Stimulated activated naive CD8-positive, alpha-beta T cell treated with anti-CD3 and anti-CD28 coated beads, Interleukin-15, amount 100 ng/mL, for 72 hours (primary cell): ENCODE results near the gene RAD51B.
"Not testable (repeated sequence)": the region's sequence is repeated elsewhere in the genome, so short reads cannot be mapped to it uniquely, and the experiment has no call there.

Source experiments
- ATAC-seq: fragments of 150-1000 bp; cut with Tn5 transposase; 2 replicates; pipeline ENCODE4 v1.10.0; 2021; ENCODE audit warnings: mild to moderate bottlenecking, moderate library complexity
- DNase-seq, 2 donors: peaks; one replicate each; pipeline ENCODE4 v3.0.0; 2021 to 2022
- H3K27ac Mint-ChIP-seq, 2 donors: one replicate each; pipeline ENCODE4 v1.8.0; 2022; ENCODE audit warnings: mild to moderate bottlenecking in 2 of 2, mixed read lengths in 2 of 2, moderate library complexity in 2 of 2
- H3K27me3 Mint-ChIP-seq: one replicate; pipeline ENCODE4 v1.8.0; 2022; ENCODE audit warnings: mixed read lengths
- H3K4me1 Mint-ChIP-seq: one replicate; pipeline ENCODE4 v1.8.0; 2022; ENCODE audit warnings: mild to moderate bottlenecking, mixed read lengths
- H3K4me3 Mint-ChIP-seq, 2 donors: one replicate each; pipeline ENCODE4 v1.8.0; 2022; ENCODE audit warnings: mild to moderate bottlenecking in 2 of 2, mixed read lengths in 2 of 2, moderate library complexity in 1 of 2
- H3K9me3 Mint-ChIP-seq, 2 donors: one replicate each; pipeline ENCODE4 v1.8.0; 2022; ENCODE audit warnings: mixed read lengths in 2 of 2

The RAD51B gene

DNA sequence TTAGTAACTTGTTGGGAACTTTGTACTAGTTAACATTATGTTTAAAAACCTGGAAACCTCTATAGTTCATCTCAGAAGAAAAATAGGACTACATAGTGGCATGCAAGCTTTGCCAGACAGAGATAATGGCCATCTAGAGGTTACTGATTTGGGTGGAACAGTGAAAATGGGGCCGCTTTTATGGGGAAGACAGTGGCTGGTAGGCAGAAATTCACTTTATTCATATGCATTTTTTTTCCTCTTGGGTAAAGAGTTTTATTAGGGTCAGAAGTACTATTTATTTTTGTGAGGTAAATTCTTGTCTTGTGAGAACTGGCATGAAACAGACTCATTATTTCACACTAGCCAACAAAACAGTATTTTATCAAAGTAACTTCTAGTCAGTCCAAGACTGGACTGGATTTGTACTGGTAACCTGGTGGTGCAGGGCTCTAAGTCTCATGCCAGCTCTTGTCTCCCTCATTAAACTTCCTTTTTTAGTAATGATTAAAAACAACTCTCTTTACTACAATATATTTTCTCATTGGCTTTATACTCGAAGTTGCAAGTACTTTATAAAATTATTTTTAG is 345.8 kb downstream of the RAD51B start:
- no peak overlapping the region for H3K27ac Mint-ChIP-seq
- DNase-seq = no peak
- H3K4me1 Mint-ChIP-seq = no peaks in the 10 kb centered on the region
- ATAC-seq = no peak
- no peaks in the 10 kb centered on the region for H3K9me3 Mint-ChIP-seq
- H3K27me3 Mint-ChIP-seq = no peaks in the 10 kb centered on the region
- H3K4me3 Mint-ChIP-seq = no peak overlapping the region

DNA sequence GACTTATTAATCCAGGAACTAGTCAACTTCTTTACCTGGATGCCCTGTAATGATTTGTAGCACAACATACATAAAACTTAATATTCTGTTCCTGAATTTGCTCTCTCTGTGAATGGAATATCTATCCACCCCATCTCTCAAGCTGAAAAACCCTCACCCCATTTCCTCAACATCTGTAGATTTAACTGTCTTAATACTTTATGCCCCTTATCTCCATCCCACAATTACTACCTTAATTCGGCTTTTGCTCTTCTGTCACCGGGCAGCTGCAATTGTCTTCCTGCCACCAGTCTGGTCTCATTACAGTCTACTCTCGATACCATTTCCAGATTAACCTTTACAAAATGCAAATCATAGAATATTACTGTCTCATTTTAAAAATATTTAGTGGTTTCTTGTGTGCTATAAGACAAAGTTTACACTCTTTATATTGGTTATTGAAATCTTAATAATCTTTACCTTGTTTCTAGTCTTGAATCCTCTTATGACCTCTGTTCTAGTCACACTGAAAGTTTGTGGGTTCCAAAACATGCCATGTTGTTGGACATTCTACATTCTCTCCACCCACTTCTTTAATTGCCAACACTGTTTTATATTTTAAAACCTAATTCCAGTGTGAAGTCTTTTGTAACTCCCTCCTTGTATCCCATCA is 347.3 kb downstream of the RAD51B start:
- peak overlapping the region in 1 of 2 donors; percentile 75 for H3K27ac Mint-ChIP-seq

DNA sequence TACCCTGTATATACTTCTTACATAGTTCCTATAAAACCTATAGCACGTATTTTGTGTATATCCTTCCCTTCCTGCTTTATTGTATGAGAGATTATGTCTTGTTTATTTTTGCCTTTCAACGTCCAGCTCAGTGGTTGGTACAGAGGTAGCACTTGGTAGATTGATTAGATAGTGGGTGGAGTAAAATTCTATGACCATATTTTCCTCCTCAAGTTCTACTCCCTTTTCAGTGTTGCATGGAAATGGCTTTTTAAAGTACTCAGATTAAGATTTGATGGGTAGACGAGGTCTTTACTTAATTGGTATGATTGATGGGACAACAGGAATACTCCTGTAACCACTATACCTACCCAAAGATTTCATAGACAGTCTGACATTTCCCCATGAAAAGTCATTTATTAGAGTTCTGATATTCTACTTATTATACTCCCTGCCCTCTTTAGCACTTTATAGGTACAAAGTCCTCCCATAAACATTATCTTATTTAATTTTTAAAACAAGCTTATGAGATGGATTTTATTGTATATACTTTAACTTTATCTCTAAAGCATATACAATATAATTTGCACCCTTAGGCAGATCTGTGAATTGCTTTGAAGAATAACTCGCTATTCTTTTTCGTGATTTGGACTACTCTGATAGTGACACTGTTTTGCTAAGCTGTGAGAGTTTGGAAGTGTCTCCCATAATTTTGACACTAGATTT is 348.0 kb downstream of the RAD51B start:
- H3K27me3 Mint-ChIP-seq = no peaks in the 10 kb centered on the region
- H3K4me1 Mint-ChIP-seq = no peaks in the 10 kb centered on the region
- H3K9me3 Mint-ChIP-seq = no peaks in the 10 kb centered on the region
- DNase-seq = no peak
- H3K27ac Mint-ChIP-seq = no peak overlapping the region
- no peak overlapping the region for H3K4me3 Mint-ChIP-seq
- ATAC-seq = no peak

More for the DNA sequence above, 347.3 kb downstream of the RAD51B start:
- ATAC-seq = no peak
- DNase-seq = no peak
- Mint-ChIP-seq H3K27me3 (no peaks in the 10 kb centered on the region), H3K4me3 (no peak overlapping the region), H3K4me1 (no peaks in the 10 kb centered on the region), H3K9me3 (no peaks in the 10 kb centered on the region)

DNA sequence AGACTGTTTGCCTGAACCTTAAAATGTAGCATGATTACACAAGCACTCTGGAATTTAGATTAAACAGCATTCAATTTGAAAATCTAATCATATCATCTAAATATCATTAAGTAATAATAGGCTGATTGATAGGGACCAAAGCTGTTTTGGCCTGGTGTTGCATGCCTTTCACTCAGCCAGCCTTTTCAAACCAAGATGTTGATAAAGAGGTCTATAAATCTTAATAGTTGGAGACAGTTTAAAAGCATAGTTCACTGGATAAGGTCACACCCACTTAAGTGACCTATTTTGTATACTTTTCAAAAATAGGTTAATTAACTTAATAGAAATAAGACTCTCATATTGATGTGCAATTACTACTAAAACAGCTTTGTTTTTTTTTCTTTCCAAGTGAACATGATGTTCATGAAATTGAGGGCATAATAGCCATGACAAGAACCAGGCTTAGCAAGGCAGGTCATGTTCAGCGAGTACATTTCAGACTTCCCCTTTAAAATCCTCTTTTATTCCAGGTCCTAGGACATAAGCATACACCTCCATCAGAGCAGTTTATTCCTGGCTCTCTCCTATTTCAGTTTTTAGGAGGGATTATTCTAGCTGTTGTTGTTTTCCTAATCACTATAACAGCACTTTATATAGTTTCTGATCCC is 349.0 kb downstream of the RAD51B start:
- H3K4me3 Mint-ChIP-seq = no peak overlapping the region
- no peak for ATAC-seq
- no peak overlapping the region for H3K27ac Mint-ChIP-seq

GRCh38 chr14:68172216-68172615 is 352.6 kb downstream of the RAD51B start:
- ATAC-seq = no peak

More for the DNA sequence above, 349.0 kb downstream of the RAD51B start:
- Mint-ChIP-seq H3K9me3 (no peaks in the 10 kb centered on the region), H3K4me1 (no peaks in the 10 kb centered on the region), H3K27me3 (no peaks in the 10 kb centered on the region)
- no peak for DNase-seq

DNA sequence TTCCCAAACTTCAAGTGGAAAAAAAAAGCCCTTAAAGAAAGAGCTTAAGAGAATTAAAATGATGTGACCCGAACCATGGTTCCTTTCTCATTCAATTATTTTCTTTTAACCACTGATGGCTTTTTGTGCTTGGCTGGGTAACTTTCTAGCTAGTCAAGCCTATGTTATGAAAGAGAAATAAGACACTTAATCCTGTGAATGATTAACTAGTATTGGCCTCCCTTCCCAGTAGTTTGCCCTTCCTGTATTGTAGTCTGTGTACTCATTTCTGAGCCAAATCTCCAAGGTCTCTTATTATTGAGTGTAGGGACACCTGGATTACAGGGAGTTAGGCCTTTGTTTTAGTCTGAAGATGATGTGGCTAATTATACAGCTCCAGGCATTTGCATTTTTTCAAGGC is 353.0 kb downstream of the RAD51B start:
- no peaks in the 10 kb centered on the region for H3K27me3 Mint-ChIP-seq
- DNase-seq (no peak), ATAC-seq (no peak)
- H3K4me1 Mint-ChIP-seq = no peaks in the 10 kb centered on the region
- H3K9me3 Mint-ChIP-seq = no peaks in the 10 kb centered on the region
- no peak overlapping the region for H3K4me3 Mint-ChIP-seq
- H3K27ac Mint-ChIP-seq = no peak overlapping the region

More at GRCh38 chr14:68172216-68172615, 352.6 kb downstream of the RAD51B start:
- Mint-ChIP-seq H3K27me3 (no peaks in the 10 kb centered on the region), H3K27ac (no peak overlapping the region), H3K4me1 (no peaks in the 10 kb centered on the region), H3K9me3 (no peaks in the 10 kb centered on the region), H3K4me3 (no peak overlapping the region)
- no peak for DNase-seq

DNA sequence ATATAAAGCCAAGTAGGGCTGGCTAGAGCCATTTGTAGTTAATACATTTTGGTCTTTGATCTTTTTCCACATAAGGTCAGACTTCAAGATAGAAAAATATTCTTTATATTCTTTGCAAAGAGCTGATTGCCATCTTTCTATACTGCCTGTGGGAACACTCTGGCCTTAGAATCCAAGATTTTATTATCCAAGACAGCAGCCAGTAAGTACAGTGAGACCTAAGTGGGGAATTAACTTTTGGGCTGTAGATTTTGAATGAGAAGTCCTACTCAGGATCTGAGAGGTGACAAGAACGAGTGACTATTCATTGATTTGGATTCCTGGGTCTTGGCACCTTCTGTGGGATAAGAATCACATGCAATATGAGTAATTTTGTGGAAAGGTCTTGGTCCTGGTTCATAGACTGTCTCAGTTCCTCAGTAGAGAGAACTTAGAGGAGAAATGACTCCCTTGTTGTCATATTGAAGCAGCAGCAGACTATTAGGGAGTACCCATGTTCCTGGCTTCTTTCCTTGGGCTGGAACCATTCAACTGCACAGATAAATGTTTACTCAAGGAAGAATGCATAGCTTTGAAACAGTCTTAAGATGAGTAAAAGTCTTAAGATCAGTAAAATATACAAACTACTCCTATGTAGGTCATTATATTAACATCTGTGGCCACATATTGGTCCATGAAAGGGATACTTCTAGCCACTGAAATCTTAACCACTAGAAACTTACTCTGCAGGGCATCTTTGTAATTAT is 353.8 kb downstream of the RAD51B start:
- no peak for ATAC-seq
- H3K9me3 Mint-ChIP-seq = no peaks in the 10 kb centered on the region
- H3K4me1 Mint-ChIP-seq = no peaks in the 10 kb centered on the region
- no peak overlapping the region for H3K27ac Mint-ChIP-seq
- no peak for DNase-seq
- H3K27me3 Mint-ChIP-seq = no peaks in the 10 kb centered on the region
- no peak overlapping the region for H3K4me3 Mint-ChIP-seq

DNA sequence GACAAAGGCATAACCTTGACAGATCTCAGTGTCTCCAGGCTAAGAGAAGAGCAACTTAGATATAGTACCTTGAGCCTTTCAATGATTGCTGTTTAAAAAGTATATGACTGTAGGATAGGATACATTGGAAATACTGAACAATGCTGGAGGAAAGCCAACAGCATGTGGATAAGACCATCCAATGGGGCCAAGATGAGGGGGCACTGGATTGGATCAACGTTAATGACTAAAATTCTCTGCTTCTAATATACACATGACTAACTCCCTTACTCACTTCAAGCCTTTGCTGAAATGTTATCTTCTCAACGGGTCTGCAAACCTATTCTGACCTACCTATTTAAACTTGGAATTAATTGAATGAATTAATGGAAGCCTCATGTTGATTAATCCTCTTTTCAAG is 354.9 kb downstream of the RAD51B start:
- H3K4me3 Mint-ChIP-seq = no peak overlapping the region
- no peak for ATAC-seq
- no peak for DNase-seq

GRCh38 chr14:68176687-68177086 is 357.1 kb downstream of the RAD51B start:
- H3K27ac Mint-ChIP-seq = no peak overlapping the region
- DNase-seq (no peak), ATAC-seq (no peak)
- H3K4me3 Mint-ChIP-seq = no peak overlapping the region
- peaks cover 12% of the 10 kb centered on the region for H3K4me1 Mint-ChIP-seq
- no peaks in the 10 kb centered on the region for H3K27me3 Mint-ChIP-seq
- no peaks in the 10 kb centered on the region for H3K9me3 Mint-ChIP-seq

More for the DNA sequence above, 354.9 kb downstream of the RAD51B start:
- Mint-ChIP-seq H3K4me1 (no peaks in the 10 kb centered on the region), H3K27ac (no peak overlapping the region), H3K27me3 (no peaks in the 10 kb centered on the region), H3K9me3 (no peaks in the 10 kb centered on the region)

DNA sequence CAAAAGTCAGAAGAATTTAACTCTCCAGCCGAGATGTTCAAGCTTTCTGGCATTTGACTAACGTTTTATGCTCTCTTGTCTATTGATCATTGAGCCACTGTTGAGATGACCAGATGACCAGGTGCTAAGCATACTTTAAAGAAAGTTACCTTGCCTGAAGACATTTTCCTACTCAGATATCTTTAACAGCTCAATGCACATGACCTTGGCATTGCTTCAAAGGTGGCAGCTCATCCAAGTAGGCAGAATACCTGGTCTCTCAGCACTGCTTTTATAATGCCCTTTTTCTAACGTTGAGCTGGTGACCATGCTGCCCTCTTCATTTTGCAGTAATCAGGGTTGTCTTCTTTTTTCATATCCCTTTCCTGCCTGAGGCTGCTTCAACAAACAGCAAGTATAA is 358.1 kb downstream of the RAD51B start:
- H3K27me3 Mint-ChIP-seq = no peaks in the 10 kb centered on the region
- no peak overlapping the region for H3K27ac Mint-ChIP-seq
- H3K9me3 Mint-ChIP-seq = no peaks in the 10 kb centered on the region
- H3K4me1 Mint-ChIP-seq = peaks cover 23% of the 10 kb centered on the region
- no peak overlapping the region for H3K4me3 Mint-ChIP-seq
- ATAC-seq (no peak), DNase-seq (no peak)

GRCh38 chr14:68178282-68178681 is 358.7 kb downstream of the RAD51B start:
- H3K27me3 Mint-ChIP-seq = no peaks in the 10 kb centered on the region
- ATAC-seq = no peak
- no peaks in the 10 kb centered on the region for H3K9me3 Mint-ChIP-seq
- no peak overlapping the region for H3K4me3 Mint-ChIP-seq
- H3K27ac Mint-ChIP-seq = no peak overlapping the region
- DNase-seq = no peak
- peaks cover 28% of the 10 kb centered on the region for H3K4me1 Mint-ChIP-seq

DNA sequence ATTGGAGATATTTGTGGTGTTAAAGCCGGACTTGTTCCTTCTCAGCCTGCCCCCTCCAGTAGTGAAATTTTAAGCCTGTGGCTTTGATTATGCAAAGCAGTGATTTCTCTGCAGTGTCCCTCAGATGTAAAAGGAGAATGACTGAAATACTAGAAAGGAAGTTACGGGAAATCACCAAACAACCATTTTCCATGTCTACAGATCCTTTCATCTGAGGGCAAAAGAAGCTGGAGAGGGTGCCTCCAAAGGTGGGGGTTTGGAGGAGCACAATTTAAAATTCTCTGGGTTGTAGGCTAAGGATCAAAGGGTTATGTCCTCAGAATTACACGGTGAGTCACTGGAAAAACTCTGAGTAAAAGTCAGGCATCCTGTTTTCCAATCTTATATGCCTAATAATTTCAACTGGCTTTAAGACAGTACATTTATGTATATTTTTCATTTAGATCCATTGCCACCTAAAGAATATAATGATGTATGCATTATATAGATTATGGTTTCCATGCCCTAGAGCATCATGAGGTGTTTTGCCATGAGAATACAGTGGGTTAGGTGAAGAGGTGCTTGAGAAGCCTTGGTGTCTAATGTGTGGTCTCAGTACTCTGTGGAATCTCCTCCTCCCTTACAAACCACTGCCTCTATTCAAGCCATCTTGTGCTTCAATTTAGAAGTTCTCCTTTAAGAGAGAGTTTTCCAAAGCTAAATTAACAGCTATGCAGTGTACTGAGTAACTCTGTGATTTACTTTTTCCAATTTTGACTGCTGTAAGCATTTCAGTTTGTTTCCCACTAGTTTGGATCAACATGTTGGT is 362.1 kb downstream of the RAD51B start:
- no peak overlapping the region for H3K4me3 Mint-ChIP-seq
- ATAC-seq (peak; percentile 26), DNase-seq (no peak)
- H3K27ac Mint-ChIP-seq = no peak overlapping the region
- peaks cover 33% of the 10 kb centered on the region for H3K4me1 Mint-ChIP-seq
- no peaks in the 10 kb centered on the region for H3K9me3 Mint-ChIP-seq
- H3K27me3 Mint-ChIP-seq = no peaks in the 10 kb centered on the region

DNA sequence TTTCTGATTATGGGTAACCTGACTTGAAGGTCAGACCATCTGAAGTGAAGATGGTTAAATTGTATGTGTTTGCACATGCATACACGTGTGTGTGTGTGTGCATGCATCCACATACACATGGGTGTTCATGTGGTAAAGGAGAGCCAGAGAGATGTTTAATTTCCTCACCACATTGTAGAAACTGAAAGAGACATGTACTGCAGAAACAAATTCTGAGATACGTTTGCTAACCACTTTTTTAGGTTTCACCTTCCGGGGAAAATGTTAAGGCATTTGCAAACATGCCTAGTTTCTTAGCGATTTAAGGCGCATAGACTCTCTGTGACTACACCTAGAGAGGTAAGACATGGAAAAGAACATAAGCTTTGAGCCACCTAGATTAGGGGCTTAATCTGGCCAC is 362.9 kb downstream of the RAD51B start:
- H3K27me3 Mint-ChIP-seq = no peaks in the 10 kb centered on the region
- peak; percentile 97 for ATAC-seq
- H3K27ac Mint-ChIP-seq = no peak overlapping the region
- peak; percentile 6 to 17 for DNase-seq
- H3K4me3 Mint-ChIP-seq = peak overlapping the region; percentile 37 to 58
- peaks cover 33% of the 10 kb centered on the region for H3K4me1 Mint-ChIP-seq
- no peaks in the 10 kb centered on the region for H3K9me3 Mint-ChIP-seq

- not testable (repeated sequence) for ATAC-seq
These were observed 367.1 kb downstream of the RAD51B start for GRCh38 chr14:68186500-68187276.

More at GRCh38 chr14:68186500-68187276, 367.1 kb downstream of the RAD51B start:
- peaks cover 26% of the 10 kb centered on the region for H3K4me1 Mint-ChIP-seq
- H3K27me3 Mint-ChIP-seq, H3K4me3 Mint-ChIP-seq, DNase-seq, H3K27ac Mint-ChIP-seq, H3K9me3 Mint-ChIP-seq: not testable (repeated sequence)
